GM21737 (cell line): Measurements from ENCODE around the gene OTOGL.
"Not testable (repeated sequence)": the region's sequence is repeated elsewhere in the genome, so short reads cannot be mapped to it uniquely, and the experiment has no call there.

Experiments
- ATAC-seq: cut with Tn5 transposase; IDR thresholded peaks from one replicate; pipeline ENCODE4 v1.9.1; 2021; ENCODE audit warnings: mild to moderate bottlenecking, moderate library complexity; ENCODE audit not compliant: unreplicated experiment

Gene OTOGL

DNA sequence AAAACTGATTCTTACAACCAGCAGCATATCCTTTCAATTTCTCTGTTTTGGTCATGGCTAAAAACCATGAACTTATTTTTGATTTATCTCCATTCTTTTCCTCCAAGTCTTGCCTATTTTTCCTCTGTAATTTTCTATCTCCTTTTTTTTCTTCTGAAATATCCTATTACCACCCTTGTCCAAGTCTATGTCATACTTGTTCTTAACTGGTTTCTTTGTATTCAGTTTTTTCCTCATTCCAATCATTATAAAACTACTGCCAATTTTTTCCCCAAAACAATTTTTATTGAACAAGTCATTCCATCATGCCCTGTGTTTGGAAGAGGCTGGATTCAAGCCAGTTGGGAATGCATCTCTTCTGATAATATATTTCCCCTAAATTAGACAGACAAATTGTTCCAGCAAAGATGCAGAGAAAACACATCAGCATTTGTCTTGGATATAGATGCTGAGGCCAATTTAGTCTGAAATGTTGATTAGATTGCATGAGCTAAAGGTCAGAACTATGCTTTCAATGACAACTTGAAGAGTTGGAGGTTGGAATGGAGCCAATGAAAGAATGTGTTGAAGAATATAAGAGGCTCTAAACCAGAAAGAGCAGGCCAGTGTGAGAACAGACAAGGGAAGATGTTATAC, 30.7 kb downstream of the OTOGL start:
- no peak for ATAC-seq

DNA sequence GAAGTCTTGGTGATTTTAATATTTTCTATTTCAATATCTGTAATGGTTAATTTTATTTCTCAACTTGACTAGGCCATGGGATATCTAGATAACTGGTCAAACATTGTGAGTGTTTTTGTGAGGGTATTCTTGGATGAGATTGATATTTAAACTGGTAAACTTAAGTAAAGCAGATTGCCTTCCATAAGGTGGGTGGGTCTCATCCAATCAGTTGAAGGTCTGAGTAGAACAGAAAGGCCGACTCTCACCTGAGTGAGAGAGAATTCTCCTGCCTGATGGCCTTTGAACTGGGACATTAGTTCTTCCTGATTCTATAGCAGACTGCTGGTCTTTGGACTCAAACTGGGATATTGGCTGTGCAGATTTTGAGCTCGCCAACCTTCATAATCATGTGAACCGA, 36.3 kb downstream of the OTOGL start:
- ATAC-seq = no peak

GRCh38 chr12:80140005-80140404, 40.7 kb downstream of the OTOGL start:
- ATAC-seq = no peak

DNA sequence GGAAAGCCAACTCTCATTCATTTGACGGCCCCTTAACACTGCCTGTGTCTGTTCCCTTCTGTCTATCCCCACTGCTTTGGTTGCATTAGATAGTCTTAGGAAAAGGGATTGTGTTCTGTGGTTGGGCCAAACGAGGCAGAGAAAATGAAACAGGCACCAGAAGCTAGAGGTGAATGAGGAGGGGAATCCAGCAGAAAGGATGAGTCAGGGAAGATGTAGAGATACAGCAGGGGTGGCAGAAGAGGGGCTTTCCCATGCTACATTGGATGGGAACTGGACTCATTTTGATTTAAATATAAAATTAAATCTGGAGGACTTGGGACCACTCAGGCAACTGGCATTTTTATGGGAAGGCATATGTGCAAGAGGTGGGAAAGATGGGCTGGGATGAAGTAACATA, 43.3 kb downstream of the OTOGL start:
- ATAC-seq = no peak

DNA sequence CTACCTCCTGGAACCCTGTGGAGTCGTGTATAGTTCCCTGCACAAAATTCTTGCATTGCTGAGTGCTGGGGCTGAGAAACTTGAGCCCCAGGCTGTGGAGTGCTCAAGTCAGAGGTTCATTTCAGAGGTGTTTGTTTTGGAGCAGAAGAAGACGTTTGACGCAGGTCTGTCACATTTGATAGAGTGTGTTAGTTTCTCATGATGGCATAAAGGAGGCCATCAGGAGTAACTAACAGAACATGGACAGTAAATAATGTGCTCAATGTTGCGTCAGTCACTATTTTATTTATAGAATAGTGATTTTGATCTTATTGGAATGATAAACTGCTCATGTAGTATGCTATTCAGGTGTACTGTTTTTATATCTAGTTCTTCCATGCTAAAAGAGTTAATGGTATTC, 44.2 kb downstream of the OTOGL start:
- ATAC-seq = no peak

GRCh38 chr12:80149547-80150313, 50.4 kb downstream of the OTOGL start:
- not testable (repeated sequence) for ATAC-seq

- no peak for ATAC-seq
These were observed 51.8 kb downstream of the OTOGL start for GRCh38 chr12:80151131-80151530.

- no peak for ATAC-seq
These were observed 54.9 kb downstream of the OTOGL start for GRCh38 chr12:80154261-80154660.

- no peak for ATAC-seq
These were observed 57.0 kb downstream of the OTOGL start for GRCh38 chr12:80156306-80156705.

GRCh38 chr12:80157645-80158044, 58.3 kb downstream of the OTOGL start:
- no peak for ATAC-seq

DNA sequence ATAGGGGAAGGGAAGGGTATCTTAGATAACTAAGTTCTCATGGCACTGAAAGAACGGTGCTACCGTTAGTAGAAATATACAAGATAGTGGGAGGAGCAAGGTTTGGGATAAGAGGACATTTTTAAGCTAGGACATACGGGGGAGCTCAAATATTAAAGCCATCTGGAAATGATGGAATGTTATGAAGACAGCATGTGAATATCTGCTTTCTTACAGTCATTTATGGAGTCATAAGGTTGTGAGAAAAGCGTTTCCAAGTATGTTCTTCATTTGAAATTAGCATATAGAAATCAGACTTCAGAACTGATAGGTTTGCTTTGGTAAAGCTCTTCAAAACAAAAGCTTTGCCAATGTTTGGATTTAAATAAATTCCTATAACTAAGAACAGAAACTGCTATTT, 62.3 kb downstream of the OTOGL start:
- ATAC-seq = no peak

GRCh38 chr12:80162177-80162576, 62.8 kb downstream of the OTOGL start:
- ATAC-seq = no peak

- ATAC-seq = no peak
These were observed 66.4 kb downstream of the OTOGL start for GRCh38 chr12:80165746-80166145.

DNA sequence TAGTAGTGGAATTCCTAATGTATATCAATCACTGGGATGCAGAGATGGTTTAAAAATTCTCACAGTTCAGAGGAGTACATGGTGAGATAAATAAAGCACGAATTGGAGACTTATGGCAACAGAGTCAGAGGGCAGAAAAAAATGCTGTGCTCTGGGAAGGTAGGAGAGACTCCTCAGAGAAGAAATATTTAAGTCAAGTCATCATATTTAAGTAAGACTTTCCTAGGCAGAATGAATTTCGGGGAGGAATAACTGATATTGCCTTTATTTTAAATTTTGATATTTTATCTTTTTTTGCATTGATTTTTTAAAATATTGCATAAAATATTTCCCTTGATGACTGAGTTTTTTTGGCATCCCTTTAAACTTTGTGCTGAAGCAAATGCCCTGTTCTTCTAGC, 67.4 kb downstream of the OTOGL start:
- ATAC-seq = no peak

- ATAC-seq = no peak
These were observed 69.6 kb downstream of the OTOGL start for GRCh38 chr12:80168936-80169335.

- ATAC-seq = no peak
These were observed 71.6 kb downstream of the OTOGL start for GRCh38 chr12:80170915-80171314.

GRCh38 chr12:80173083-80173864, 73.9 kb downstream of the OTOGL start:
- no peak for ATAC-seq

DNA sequence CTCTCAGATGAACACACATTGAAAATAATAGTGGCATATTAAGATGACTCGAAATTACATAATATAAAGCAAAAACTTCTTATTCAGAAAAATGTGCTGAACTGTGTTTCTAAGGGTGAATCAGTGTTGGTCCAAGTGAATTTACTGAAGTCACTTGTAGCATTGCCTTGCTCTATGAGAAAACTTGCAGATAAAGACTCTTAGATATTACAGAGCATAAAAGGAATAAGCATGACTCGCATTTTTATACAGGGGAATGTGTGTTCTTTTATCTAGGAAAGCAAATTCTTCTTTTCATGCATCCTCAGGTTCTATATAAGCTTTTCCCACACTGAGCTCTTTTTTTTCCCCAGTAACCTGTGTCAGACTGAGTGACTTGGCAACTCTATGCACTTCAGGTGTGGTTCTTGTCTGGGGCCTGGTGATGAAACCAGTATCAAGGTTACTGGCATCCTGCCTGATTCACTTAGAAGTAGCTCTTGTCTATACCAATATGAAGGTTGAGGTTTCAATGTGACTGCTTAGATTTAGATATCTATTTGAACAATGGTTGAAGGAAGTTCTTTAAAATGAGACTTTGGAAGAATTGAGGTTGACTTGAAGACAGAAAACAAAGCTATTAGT, 76.1 kb downstream of the OTOGL start:
- ATAC-seq = no peak

- no peak for ATAC-seq
These were observed 77.4 kb downstream of the OTOGL start for GRCh38 chr12:80176706-80177105.

- peak; percentile 87 for ATAC-seq
These were observed 79.5 kb downstream of the OTOGL start for GRCh38 chr12:80178846-80179245.

DNA sequence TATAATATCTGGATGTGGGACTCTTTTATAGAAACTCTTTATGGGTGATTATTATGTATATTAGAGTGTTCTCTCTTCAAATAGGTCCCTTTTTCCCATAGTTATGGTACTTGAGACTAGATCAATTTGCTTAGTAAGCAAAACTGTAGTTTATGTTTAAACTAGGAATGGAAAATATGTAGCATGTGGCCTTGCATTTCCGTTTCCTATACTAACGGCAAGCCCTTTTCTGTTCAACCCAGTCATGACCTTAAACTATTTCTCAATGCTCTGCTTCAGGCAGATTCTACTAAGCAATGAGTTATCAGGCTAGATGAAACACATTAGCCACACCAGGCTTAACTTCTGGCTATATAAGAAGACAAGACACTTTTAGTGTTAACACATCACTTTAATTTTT, 84.6 kb downstream of the OTOGL start:
- no peak for ATAC-seq
